NCI-H748 (cell line): ENCODE results near the gene MIX23.
A peak's percentile ranks its signal among the peaks of the same experiment; 100 is the strongest.
"Not testable (repeated sequence)": the region's sequence is repeated elsewhere in the genome, so short reads cannot be mapped to it uniquely, and the experiment has no call there.

ENCODE experiments used
- DNase-seq: peaks from one replicate; lab custom pipeline; 2025; ENCODE audit not compliant: unreplicated experiment; lab: John Stamatoyannopoulos, UW

Gene MIX23

DNA sequence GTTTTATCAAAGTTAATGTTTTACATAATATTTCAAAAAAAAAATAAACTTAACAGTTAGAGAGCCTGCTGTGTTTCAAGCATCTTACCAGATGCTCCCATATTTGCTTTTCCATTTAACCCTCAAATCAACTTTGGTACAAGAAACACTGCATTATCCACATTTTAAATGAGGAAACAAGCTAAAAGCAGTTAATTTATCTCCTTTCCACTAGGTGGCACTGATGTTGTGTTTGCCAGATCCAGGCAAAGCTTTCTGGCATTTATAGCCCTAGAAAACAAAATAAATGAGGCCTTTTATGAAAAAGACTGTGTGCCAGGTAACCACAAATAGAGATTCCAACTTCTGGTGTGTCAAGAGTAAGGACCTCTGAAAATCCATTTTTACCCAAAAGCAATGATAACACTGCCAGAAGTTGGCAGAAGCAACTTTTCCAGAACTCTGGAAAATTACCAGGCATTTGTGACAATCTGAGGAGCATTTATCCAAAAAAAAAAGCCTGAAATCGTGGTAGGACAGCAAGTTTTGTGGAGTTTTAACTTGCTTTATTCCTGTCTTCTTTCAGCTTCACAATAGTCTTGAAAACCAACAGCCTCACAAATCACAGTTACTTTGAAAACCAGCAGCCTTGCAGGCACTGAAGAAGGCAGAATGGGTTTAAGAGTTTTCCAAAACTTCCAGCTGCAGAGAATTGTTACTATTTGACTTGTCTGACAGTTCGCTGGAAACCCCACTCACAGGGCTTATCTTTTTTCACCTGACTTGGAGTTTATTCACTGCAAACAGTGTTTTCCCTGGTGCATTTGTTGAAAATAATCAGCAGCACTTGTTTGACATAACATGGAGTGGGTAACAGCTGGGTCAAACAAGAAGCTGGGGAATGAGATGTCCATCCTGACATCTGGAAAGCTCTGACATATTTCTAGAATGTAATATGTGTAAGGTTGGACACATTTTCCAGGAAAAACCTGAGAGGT is 10.1 kb upstream of the MIX23 start:
- DNase-seq, result peak; percentile 41

DNA sequence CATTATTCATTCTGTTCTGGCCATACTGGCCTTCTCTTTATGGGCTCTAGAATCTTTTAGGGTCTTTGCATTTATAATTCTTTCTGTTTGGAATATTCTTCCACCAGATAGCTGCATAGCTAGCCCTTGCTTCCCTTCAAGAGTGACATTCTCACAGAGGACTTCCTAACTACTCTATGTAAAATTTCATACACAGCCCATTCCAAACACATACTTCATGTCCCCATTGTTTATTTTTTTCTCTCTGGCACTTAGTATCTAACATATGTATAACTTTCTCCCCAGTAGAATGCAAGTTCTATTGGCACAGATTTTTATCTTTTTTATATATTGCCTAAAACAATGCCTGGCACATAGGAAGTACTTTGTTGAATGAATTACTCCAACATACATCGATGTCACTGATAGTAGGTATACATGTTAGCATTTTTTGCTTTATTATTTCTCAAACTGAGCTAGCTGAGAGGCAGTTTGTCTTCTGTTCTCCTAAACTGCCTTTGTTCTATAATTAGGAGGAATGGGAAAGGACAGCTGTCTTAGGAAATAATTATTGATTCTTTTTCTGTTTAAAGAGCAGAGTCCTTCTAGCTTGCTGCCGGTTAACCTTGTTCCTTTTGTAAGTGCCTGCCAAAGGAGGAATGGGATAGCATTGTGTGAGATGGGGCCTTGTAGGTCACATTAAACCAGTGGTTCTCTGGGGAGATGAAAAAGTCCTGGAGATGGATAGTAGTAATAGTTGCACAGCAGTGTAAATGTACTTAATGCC is 8.8 kb upstream of the MIX23 start:
- DNase-seq, result no peak

DNA sequence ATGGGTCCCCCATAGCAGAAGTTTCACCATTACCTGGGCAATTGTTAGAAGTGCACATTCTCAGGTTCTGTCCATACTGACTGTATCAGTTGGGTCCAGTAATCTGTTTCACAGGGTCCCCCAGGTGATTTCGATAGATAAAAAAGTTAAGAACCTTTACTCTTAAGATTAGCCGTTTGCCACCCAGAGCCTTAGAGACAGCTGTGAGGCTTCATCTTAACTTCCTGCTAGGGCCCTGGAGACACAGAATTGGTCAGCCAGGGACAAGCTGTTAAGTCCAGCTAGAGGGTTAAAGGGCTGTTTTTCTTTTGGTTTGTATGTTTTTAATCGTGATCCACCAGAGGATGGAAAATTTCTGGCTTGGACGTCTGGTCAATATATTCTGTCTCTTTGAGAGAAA is 7.6 kb upstream of the MIX23 start:
- DNase-seq, result no peak

DNA sequence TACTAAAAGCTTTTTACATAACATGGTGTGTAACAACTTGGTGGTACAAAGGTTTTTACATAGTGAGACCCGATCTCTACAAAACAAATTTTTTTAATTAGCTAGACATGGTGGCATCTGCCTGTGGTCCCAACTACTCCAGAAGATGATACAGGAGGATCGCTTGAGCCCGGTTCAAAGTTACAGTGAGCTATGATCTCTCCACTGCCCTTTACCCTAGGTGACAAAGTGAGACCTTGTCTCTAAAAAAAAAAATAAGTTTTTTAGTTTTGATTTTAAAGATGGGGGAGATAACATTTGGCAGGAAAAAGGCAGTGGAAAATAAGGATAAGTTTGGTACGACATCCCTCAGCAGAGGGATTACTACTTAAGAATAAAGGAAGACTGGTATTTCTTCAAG is 6.9 kb upstream of the MIX23 start:
- DNase-seq, result no peak

DNA sequence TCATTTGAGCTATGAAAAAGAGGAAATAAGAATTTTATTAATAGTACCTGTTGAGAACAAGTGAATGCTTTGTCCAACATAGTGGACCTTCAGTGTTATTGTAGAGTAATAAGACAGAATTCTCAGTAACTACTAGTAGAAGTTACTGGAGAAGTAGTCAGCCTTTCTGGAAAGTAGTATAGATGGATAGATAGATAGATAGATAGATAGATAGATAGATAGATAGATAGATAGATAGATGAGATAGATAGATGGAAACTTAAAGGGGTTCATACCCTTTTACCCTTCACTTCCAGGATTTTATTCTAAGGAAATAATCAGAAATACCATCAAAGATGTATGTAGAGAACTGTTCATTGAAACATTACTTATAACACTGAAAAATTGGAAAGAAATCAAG is 6.2 kb upstream of the MIX23 start:
- DNase-seq, result no peak

DNA sequence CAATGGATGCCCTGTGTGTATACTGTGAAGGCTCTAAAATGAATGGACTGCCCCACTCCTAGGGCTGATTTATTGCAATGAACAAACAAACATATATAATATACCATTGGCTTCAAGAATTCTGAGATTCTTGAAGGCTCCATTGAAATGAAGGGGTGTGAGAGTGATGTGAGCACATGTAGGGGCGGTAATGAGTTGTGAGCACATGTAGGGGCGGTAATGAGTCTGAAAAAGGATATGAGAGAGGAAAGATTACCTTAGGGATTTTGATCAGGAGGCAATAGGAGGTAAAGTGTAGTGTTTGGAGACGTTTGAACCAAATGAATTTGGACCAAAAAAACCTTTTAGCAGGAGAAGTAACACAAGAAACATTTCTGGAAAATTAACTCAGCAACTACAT is 4.7 kb upstream of the MIX23 start:
- no peak for DNase-seq

DNA sequence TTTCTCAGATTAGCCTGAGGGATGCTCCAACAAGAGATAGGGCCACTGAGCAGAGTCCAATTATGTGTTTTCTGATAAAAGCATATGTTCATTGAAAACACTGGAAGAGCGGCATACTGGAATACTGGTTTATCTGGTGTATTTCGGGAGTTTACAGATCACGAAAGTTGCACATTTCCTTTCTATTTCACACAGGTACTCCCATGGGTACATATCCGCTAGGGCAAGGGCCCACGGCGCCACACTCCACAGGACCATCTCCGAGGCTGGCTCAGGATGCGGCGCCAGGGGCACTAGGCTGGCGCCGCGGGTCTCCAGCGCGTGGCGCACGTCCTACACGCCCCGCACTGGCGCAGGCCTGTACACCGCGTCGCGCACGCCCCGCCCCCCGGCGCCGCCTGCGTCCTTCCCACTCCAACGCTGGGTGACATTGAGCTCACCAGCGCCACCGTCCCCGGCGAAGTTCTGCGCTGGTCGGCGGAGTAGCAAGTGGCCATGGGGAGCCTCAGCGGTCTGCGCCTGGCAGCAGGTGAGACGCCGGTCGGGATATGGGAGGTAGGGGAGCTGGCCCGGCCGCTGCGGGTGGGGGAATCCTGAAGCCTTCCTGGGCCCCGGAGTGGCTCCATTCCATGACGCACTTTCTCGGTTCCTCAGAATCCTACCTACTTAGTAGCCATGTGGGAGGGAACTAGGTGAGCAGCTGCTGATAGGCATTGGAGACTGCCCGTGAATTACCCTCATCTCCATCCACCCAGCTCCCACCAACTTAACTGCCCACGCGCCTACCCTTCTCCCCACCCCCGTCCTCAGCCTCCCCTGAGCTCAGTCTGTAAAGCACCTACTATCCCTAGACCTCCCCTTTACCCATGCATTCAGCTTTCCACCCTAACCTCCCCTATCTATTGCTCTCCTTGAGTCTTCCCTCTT is 1.0 kb upstream of the MIX23 start, which contains the start of gene FAM162A:
Gene FAM162A, plus strand, starts transcription at position 412 of the 927 bp plus-strand sequence. Its CDS starts 84 bp downstream, at position 496.
- DNase-seq, result peak; percentile 92

DNA sequence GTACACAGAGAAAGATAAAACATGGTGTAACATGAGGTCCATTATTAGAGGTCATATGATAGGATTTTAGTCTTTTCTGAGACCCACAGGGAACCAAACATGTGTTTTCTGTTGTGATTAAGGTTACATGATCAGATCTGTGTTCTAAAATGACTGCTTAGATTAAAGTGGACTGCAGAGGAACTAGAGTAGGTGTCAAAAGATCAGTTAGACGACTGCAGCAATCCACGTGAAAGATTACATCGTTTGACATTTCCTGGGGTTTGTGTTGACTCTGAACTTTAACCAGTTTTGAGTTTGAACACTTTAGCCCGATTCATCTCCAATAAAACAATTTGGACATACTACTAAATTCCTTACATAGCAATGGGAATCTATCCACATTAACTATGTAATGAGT is 5.1 kb downstream of the MIX23 start:
- DNase-seq, result no peak

DNA sequence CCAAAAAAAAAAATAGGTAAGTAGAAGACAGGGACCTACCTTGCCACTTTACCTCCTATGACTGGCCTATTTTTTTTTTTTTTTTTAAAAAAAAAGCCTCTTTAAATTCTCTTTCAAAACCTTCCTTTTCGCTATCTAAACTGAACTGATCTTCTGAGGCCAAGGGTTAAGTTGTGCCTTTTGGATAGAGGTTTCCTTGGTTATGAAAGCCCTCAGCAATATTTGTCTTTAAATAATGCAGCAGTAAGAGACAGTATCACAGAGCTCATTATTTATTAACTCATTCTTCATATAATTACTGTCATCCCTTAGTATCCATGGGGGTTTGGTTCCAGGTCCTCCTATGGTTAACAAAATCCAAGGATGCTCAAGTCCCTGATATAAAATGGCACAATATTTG is 9.0 kb downstream of the MIX23 start:
- no peak for DNase-seq

DNA sequence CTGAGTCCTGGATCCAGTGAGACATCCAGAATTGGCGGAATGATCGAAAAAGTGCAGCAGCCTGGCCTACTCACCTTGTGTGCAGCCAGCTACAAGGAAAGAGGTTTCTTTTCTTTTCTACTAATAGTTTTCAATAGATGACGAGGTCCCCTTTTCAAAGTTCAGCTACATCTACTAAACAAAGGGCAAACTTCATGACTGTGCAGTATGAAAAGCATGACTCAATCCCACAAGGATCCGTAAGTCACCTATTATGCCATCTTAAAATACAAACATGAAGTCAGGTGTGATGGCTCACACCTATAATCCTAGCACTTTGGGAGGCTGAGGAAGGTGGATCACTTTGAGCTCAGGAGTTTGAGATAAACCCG is 16.7 kb downstream of the MIX23 start:
- no peak for DNase-seq

DNA sequence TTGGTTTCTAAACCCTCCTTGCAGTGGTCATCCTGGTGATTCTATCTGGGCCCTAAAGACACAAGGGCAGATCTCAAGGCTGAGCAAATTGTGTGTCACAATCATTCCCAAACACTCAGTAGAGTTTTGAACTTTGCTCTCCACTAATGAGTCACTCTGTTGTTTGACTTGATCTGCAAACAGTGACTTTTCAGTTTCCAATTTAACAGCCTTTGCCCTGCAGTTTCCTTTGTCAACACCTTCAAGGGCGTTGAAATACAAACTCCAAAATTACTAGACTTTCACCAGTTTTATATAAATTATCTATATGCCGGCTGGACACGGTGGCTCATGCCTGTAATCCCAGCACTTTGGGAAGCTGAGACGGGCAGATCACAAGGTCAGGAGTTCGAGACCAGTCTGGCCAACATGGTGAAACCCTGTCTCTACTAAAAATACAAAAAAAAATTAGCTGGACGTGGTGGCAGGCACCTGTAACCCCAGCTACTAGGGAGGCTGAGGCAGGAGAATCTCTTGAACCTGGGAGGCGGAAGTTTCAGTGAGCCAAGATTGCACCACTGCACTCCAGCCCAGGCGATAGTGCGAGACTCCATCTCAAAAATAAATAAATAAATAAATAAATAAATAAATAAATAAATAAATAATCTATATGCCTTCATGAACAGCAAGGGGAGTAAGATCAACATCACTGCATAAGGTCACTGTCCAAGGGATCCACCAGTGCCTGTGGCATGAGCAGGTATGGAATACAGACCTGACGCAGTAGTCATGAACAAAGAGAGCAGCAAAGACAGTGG is 17.3 kb downstream of the MIX23 start:
- not testable (repeated sequence) for DNase-seq

DNA sequence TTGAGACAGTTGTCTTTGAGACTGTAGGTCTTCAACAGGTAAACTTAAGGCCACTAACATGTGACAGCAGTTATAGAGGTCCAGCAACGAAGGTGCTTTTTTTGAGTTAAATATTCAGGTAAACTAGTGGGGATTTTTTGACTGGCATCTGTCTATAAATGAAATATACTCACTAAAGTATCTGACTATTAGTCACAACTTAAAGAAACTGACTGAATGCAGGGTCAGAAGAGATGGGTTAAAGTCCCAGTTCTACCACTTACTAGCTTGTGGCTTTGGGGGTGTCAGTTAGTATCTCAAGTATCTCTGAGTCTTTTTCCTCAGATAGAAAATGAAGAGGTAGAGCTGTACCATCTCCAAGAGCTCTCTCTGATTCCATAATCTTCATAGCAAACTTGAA is 18.0 kb downstream of the MIX23 start:
- DNase-seq, result no peak

DNA sequence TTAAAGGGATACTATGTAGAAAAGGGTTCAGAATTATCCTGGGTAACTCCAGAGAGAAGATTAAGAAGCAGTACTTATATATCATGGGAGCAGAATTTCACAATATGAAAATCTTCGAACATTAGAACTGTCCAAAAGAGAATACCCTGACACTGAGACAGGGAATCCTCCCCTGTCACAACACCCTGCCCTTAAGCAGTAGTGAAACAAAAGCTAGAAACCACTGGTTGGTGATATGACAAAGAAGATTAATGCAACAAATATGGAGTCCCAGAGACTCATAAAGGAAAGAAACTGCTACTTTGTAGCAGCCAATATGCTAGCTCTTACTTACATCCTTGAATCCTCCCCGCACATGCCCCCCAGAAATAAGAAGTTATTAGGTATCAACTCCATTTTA is 18.5 kb downstream of the MIX23 start:
- DNase-seq, result no peak

DNA sequence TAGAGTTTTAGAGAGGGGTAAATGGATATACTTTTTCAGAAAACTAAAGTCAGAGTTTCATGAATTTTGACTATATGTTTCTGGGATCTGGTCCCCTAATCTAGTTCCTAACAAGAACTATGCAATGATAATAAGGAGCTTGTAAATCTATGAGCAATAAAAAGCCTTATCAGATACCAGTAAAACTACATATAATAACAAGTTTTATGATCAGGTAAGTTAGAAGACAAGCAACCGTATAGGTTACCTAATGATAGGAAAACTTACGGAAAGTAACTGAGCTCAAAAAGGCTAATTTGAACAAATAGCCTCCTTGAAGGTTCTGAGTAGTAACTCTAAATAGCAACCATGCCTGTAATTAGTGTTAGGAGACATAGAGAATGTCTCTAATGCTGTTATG is 21.0 kb downstream of the MIX23 start:
- no peak for DNase-seq

DNA sequence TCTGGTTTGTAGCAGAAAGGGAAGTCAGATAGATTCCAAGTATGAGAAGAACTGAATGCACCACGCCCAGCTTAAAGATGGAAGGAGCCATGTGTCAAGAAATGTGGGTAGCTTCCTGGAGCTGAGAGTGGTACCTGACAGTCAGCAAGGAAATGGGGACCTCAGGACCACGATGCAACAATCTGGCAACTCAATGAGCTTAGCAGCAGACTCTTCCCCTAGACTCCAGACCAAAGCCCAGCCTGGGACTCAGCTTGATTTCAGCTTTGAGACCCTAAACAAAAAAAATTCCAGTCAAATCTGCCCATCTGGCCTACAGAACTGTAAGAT is 24.4 kb downstream of the MIX23 start:
- DNase-seq, result no peak

DNA sequence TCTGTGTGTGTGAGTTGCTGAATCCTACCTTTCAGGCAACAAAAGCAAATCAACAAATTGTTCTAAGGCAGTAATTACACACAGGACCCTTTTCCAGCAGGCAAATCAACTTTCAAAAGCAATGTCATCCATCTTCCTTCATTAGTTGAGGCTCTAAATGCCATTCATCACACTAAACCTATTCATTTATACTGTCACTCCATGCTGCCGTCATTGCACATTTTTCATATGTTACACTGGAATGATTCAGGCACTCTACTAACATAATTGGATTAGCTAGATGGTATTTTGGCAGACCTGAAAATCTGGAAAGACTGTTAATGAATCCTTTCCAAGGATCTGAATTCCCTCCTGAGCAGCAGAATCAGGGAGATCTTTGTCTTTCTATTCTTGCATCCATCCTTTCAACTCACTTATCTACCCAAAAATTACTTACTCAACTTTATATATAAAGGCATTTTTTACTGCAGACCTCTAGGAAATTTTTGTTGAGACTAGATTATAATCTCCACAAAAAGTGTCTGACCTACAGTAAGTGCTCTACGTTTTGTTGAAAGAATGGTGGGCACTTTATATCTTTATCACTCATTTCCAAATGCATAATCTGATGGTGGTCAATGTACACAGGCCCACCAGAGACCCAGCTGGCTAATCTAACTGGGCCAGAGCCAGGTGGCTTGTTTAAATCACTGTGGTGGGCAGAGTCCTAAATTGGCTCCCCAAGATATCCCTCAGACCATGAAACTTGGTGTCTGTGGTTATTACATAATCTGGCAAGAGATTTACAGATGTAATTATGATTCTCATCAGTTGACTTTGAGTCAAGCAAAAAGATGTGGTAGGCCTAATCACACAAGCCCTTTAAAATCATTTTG is 25.0 kb downstream of the MIX23 start:
- no peak for DNase-seq

DNA sequence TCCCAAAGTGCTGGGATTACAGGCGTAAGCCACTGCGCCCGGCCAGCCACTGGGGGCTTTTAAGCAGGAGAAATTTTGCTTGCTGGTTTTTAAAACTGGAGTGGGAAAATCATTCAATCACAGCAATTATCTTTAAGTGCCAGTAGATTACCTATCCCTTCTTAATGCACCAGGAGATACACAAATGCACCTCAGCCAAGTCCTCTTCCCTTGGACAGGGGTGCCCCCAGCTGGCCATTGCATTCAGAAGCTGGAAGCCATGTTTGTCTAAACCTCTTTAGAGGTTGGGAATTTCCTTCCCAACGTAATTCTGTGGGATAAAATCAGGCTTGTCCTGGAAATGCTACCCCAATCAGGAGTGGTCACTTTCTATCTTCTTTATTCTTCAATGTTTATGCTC is 26.6 kb downstream of the MIX23 start:
- DNase-seq, result peak; percentile 71

DNA sequence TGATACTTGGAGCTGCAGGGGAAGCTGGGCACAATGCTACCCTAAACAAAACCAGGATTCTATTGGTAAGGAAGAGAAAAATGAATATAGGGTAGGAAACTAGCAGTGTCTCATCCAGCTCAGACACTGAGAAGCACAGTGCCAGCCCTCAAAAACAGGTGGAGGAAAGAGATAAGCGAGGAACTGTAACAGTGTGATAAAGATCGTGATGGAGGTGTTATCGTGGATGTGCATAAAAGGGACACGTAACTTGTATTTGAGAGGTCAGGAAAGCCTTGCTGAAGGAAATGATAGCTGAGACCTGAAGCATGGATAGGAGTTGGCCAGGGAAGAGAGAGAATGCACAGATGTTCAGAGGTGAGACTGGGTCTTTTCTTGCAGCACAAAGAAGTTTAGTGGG is 27.4 kb downstream of the MIX23 start:
- DNase-seq, result no peak

DNA sequence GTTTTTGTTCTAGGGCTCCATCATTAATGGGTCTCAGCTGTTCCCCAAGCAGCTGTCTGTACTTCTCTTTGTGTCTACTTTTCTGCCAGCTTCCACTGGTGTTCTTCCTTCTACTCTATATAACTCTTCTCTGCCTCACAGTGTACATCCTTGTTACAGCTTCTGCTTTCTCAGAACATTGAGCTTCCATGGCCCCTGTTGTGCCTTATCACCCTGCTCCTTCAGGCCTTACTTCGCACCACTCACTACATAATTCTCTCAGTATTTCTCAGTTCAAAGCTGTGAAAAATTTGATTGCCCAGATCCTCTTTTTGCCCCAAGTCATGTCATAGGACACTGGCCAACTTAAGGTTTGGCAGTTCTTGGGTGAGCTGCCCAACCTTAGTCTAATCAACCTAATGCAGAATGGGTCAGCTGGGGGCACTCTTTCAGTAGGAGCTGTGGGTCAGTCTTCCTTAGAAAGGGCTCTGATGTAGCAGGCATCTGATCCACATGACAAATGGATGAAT is 29.1 kb downstream of the MIX23 start:
- DNase-seq, result no peak
